Measurements from ENCODE around the gene GPR132. TPM values are rescaled to one million over a fixed set of nuclear protein-coding genes. Genes with fewer than 3 reads are reported as not detected.

GPR132 gene
- polyA plus RNA-seq, 1 donor from 2014 or later, result not detected

- Histone ChIP-seq H3K9ac (ENCODE audit: low read length) (no peak overlapping the region), H2AFZ (ENCODE audit: low read depth, low read length) (no peak overlapping the region), H3K9me3 (ENCODE audit: low read length) (no peaks in the 10 kb centered on the region), H3K27me3 (ENCODE audit: insufficient read depth, low read depth, low read length) (no peaks in the 10 kb centered on the region), H3K4me3 (ENCODE audit: low read length) (no peak overlapping the region), H3K36me3 (ENCODE audit: insufficient read depth, low read length) (no peaks in the 10 kb centered on the region), H4K20me1 (ENCODE audit: insufficient read depth) (no peaks in the 10 kb centered on the region), H3K27ac (ENCODE audit: low read length) (no peak overlapping the region), H3K9me2 (ENCODE audit: insufficient read depth, low read length) (no peaks in the 10 kb centered on the region), H3K4me2 (ENCODE audit: low read length) (no peak overlapping the region), H3F3A (ENCODE audit: insufficient read depth, low read length, poor library complexity, severe bottlenecking) (no peaks in the 10 kb centered on the region), H3K79me2 (replicated peaks; ENCODE audit: insufficient read depth, low read length) (peaks cover 3% of the 10 kb centered on the region)
- no peak for TF ChIP-seq MXI1 (conservative IDR thresholded peaks at IDR 0.05; ENCODE audit: poor library complexity, severe bottlenecking)
- no peak for TF ChIP-seq TAF1 (IDR thresholded peaks at IDR 0.05; ENCODE audit: low read depth)
- no peak for TF ChIP-seq CTCF (IDR thresholded peaks at IDR 0.05; ENCODE audit: poor library complexity, severe bottlenecking)
- no peak for TF ChIP-seq EP300 (conservative IDR thresholded peaks at IDR 0.05; ENCODE audit: poor library complexity, severe bottlenecking)
- no peak for TF ChIP-seq SMC3 (conservative IDR thresholded peaks at IDR 0.05; ENCODE audit: poor library complexity)
- TF ChIP-seq EZH2 (IDR thresholded peaks at IDR 0.05; ENCODE audit: borderline replicate concordance, insufficient read depth, low read length, poor library complexity, severe bottlenecking), result no peak
- no peak for TF ChIP-seq POLR2AphosphoS5 (IDR thresholded peaks at IDR 0.05)
- no peak for TF ChIP-seq RAD21 (conservative IDR thresholded peaks at IDR 0.05)
- no peak for TF ChIP-seq REST (IDR thresholded peaks at IDR 0.05; ENCODE audit: borderline replicate concordance)
Measured at GRCh38 chr14:105005329-105005928, 59.8 kb downstream of the GPR132 start.

Small RNA genes lying within 50 kb of the gene (small RNA-seq; reads per million reads assigned to genes)
- 0 reads per million in 3 experiments for gene AL512356.2

Other genes with a start within 250 kb of the GPR132 start
- 11.6 and 13.2 TPM in 2 replicates for gene CEP170B, start 200.2 kb downstream of the GPR132 start, polyA plus RNA-seq
- not detected in 2 replicates for gene PLD4, start 140.6 kb downstream of the GPR132 start, polyA plus RNA-seq
- gene AHNAK2, start 87.1 kb downstream of the GPR132 start, polyA plus RNA-seq, result 0.82 and 1.4 TPM in 2 replicates
- gene CLBA1, start 79.6 kb downstream of the GPR132 start, polyA plus RNA-seq, result 27.8 and 28.6 TPM in 2 replicates
- 5.4 and 9.1 TPM in 2 replicates for gene CDCA4, start 44.3 kb downstream of the GPR132 start, polyA plus RNA-seq
- gene JAG2, start 103.3 kb upstream of the GPR132 start, polyA plus RNA-seq, result 20.3 and 31.5 TPM in 2 replicates
- gene NUDT14, start 115.9 kb upstream of the GPR132 start, polyA plus RNA-seq, result 33.7 and 55.0 TPM in 2 replicates
- gene BTBD6, start 183.1 kb upstream of the GPR132 start, polyA plus RNA-seq, result 94.1 and 120 TPM in 2 replicates
- gene BRF1, start 235.6 kb upstream of the GPR132 start, polyA plus RNA-seq, result 69.4 and 71.1 TPM in 2 replicates
- gene PACS2, start 249.3 kb upstream of the GPR132 start, polyA plus RNA-seq, result 77.7 and 110 TPM in 2 replicates